Non-pigmented ciliary epithelial cell (primary cell): ENCODE data around the gene MNS1.
A peak's percentile ranks its signal among the peaks of the same experiment; 100 is the strongest.
"Not testable (repeated sequence)": the region's sequence is repeated elsewhere in the genome, so short reads cannot be mapped to it uniquely, and the experiment has no call there.

Experiments
- DNase-seq: peaks from one replicate; pipeline ENCODE4 v3.0.0-alpha.2; 2010; ENCODE audit warnings: low read depth

MNS1 gene

GRCh38 chr15:56454836-56455235 is 10.1 kb downstream of the MNS1 start:
- no peak for DNase-seq

- no peak for DNase-seq
Measured at GRCh38 chr15:56445746-56446145, 19.2 kb downstream of the MNS1 start.

DNA sequence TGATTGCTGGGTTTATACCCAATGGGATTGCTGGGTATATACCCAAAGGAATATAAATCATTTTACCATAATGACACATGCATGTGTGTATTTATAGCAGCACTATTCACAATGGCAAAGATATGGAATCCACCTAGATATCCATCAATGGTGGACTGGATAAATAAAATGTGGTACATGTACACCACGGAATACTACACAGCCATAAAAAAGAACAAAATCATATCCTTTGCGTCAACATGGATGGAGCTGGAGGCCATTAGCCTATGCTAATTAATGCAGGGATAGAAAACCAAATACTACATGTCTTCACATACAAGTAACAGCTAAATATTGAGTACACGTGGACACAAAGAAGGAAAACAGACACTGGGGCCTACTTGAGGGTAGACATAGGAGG is 22.6 kb downstream of the MNS1 start:
- DNase-seq = no peak

DNA sequence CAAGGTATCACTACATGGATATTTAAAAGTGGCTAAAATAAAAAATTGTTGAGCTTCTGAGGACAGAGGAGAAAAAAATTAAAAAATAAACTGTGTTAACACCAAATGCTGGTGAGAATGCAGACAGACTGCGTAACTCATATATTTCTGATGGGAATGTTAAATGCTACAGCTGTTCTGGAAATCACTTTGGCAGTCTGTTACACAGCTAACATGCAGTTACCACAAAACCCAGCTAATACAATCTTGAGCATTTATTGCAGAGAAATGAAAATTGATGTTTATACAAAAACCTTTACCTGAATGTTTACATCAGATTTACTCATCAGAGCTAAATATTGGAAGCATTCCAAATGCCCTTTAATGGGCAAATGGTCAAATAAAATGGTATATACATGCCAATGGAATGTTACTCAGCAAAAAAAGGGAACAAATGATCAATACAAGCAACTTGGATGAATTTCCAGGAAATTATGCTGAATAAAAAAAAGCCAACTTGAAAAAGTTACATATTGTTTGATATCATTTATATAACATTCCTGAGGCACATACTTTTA is 24.6 kb downstream of the MNS1 start:
- no peak for DNase-seq

GRCh38 chr15:56432304-56432703 is 32.6 kb downstream of the MNS1 start:
- no peak for DNase-seq

- peak; percentile 4 for DNase-seq
Measured at GRCh38 chr15:56428821-56429458, 36.0 kb downstream of the MNS1 start.

GRCh38 chr15:56425976-56426375 is 39.0 kb downstream of the MNS1 start:
- DNase-seq = no peak

GRCh38 chr15:56425276-56425675 is 39.7 kb downstream of the MNS1 start:
- DNase-seq = no peak

- not testable (repeated sequence) for DNase-seq
Measured at GRCh38 chr15:56413114-56413733, 51.7 kb downstream of the MNS1 start.

DNA sequence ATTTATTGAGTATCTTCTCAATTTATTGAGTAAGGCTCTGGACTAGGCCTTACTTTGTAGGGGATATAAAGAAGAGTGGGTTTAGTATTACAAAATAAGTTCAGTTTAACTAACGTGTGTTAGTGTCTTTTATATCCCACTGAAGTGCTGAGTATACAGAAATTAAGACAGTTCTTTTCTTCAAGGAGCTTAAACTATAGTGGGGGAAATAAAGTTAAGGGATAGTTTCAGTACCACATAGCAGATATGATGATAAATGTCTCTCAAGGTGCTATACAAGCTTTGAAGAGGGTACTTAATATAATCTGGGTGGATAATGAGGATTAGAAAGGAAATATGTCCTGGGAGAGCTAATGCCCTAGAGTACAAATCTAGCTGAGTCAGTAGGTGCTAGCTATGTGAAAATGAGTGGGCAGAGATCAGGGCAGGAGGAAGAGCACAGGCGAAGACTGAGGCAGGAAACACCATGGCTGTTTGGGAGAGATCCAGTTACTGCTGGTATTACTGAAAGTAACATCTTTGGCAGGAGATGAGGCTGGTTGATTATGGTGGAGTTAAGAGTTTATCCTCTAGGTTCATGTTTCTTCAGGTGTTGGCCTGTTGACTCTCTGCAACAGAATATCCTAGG is 53.7 kb downstream of the MNS1 start:
- DNase-seq = peak; percentile 4

- no peak for DNase-seq
Measured at GRCh38 chr15:56410721-56411120, 54.2 kb downstream of the MNS1 start.

GRCh38 chr15:56399209-56399608 is 65.7 kb downstream of the MNS1 start:
- not testable (repeated sequence) for DNase-seq

DNA sequence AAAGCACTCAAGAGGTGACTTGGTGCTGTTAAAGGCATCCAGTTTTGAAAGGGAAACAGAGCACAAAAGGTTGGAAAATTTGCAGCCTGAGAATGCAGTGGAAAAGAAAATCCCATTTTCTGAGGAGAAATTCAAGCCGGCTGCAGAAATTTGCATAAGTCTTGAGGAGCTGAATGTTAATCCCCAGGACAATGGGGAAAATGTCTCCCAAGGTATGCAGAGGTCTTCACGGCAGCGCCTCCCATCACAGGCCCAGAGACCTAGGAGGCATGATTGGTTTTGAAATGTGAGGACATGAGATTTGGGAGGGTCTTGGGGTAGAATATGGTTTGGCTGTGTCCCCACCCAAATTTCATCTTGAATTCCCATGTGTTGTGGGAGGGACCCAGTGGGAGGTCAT is 67.6 kb downstream of the MNS1 start:
- not testable (repeated sequence) for DNase-seq

DNA sequence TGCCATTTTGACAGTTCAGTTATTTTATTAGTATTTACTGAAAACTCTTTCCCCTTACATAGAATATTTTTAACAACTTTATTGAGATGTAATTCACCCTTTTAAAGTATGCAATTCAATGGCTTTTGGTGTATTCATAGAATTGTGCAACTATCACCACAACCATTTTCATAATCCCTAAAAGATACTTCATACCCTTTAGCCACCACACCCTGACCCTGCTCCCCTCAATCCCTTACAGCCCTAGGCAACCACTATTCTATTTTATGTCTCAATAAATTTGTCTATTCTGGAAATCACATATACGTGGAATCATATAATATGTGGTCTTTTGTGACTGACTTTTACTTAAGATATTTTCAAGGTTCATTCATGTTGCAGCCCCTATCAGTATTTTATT is 70.0 kb downstream of the MNS1 start:
- no peak for DNase-seq

GRCh38 chr15:56393277-56393676 is 71.7 kb downstream of the MNS1 start:
- DNase-seq = no peak

DNA sequence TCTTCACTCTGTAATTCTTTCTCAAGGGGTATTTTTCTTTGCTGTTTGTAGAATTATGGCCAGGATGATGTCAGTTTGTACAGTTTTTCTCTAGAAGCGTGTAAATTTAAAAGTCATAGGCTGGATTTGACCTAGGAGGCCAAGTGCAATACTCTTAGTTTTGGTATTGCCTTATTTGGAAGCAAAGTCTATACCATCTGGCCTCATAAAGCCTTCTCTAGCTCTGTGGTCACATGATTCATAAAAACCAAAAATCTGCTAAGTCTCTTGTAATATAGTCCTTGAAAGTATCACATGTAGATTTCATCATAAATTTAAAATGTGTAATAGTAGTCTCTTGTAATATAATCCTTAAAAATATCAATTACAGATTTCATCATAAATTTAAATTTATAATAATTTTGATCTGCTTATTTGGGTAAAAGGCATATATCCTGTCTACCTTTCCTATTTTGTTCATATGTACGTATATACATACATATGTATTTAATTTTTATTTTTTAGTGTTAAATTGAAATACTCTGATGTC is 74.1 kb downstream of the MNS1 start:
- DNase-seq = no peak

GRCh38 chr15:56385908-56386307 is 79.0 kb downstream of the MNS1 start:
- DNase-seq = no peak

DNA sequence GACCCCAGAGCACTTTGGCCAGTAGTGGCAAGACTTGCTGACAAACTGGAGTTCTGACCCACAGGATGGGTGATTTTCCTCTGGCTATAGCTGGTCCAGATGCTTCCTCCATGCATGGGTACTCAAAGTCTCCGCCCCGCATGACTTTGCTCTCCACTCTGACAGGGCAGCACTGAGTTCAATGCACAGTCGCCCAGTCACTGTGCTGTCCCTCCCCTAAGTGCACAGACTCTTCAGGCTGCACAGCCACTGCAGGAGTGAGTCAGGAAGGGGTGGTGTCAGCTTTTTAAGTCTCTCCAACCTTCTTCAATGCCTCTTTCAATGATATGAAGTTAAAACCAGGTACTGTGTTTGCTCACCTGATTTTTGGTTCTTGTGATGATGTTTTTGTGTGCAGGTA is 81.9 kb downstream of the MNS1 start:
- DNase-seq = no peak
